Activated CD8-positive, alpha-beta memory T cell treated with anti-CD3 and anti-CD28 coated beads, Interleukin-2, amount 50 U/mL, for 1 hour (primary cell): Measurements from ENCODE around the gene HEXA.

Experiments used
- DNase-seq: peaks from one replicate; pipeline ENCODE4 v3.0.0-alpha.2; 2020; ENCODE audit errors: extremely low read depth

HEXA gene

DNA sequence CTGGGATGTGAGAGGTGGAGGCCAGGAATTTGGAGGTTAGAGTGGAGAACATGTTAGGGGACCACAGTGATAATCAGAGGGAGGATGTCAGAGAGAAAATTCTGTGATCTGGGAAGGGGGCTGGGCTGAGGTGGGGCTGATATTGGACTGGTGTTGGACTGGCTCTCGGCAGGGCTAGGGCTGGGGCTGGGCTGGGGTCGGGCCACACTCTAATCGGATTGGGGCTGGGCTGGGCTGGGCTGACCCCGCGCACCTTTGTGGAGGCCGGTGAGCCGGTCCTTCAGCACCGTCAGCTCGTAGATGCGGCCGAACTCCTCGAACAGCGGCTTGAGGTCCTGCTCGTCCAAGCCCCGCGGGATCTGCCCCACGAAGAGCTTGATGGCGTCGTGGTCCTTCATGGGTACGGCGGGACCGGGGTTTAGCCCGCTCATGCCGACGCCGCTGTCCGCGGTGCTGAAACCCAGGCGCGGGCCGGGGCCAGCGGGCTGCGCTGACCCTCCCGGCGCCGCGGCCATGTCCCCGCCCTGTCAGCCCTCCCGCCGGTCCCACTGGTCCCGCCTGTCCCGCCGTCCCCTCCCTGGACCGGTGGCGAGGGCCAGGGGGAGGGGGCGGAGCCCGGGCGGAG is 56.3 kb downstream of the HEXA start:
- DNase-seq: no peak

- DNase-seq: no peak
These were observed 57.3 kb downstream of the HEXA start for GRCh38 chr15:72318408-72318942.

DNA sequence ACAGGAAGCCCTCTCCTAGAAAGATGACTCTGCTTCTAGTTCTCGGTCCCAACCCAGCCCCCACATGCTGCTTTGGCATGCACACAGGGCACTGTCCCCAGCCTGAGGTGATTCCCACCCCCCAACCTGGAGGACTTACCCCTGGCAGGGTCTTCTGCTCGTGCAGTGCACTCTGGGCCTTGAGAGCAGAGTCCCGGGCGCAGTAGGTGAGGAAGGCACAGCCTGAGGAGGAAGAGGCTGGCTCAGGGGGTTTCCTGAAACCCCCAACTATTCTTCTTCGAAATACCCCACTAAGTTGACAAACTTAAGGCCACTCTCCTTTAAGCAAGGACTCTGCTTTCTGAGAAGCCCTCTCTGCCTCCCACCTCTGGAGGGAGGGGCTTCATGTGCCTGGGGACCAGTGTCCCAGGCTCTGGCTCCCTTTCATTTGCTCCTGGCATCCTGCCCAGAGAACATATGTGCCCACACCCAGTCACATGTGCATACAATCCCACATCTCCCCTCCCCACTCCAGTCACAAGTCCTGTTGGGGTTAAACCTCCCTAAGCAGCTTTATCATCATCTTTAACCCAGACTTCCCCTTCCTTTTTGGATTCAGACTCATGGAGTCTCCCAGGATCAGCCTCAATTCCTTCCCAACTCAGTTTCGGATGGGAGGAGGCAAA is 60.0 kb downstream of the HEXA start:
- no peak for DNase-seq

GRCh38 chr15:72313881-72314280 is 61.9 kb downstream of the HEXA start:
- DNase-seq: no peak

GRCh38 chr15:72313448-72313840 is 62.4 kb downstream of the HEXA start:
- DNase-seq: no peak

GRCh38 chr15:72312605-72313447 is 63.0 kb downstream of the HEXA start:
- DNase-seq: no peak

DNA sequence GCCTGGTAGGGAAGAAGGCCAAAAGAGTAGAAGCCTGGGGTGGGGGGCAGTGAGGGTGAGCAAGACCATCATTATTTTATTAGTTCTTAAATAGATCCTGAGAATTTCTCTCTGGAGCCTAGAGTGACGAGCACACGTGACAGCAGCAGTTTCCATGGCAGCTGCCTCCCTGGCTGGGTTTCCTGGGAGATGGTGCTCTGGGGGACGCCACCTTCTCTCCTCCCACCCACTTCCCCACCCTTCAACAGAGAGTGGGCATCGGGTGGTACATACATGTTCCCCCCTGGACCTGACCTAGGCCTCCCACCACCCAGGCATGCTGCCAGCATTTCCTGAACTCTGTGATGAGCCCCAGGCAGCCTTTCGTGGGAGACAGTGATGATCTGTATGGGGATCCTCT is 68.8 kb downstream of the HEXA start:
- DNase-seq: no peak

GRCh38 chr15:72306211-72306785 is 69.5 kb downstream of the HEXA start:
- peak; percentile 33 for DNase-seq

- DNase-seq: no peak
These were observed 71.2 kb downstream of the HEXA start for GRCh38 chr15:72304596-72304995.

- DNase-seq: no peak
These were observed 72.9 kb downstream of the HEXA start for GRCh38 chr15:72302955-72303354.
